Rectal smooth muscle tissue (tissue), 1 donor: ENCODE data around the gene AAGAB.
"Not testable (repeated sequence)": the region's sequence is repeated elsewhere in the genome, so short reads cannot be mapped to it uniquely, and the experiment has no call there.

ENCODE experiments used
- H3K27ac ChIP-seq: one replicate; pipeline ENCODE4 v1.7.0; 2013; ENCODE audit warnings: low read depth, low read length, inconsistent platforms
- H3K27me3 ChIP-seq: one replicate; pipeline ENCODE4 v1.7.0; 2013; ENCODE audit warnings: low read length; ENCODE audit not compliant: control insufficient read depth, insufficient read depth
- H3K36me3 ChIP-seq: one replicate; pipeline ENCODE4 v1.7.0; 2013; ENCODE audit warnings: low read length; ENCODE audit not compliant: control insufficient read depth, insufficient read depth
- H3K4me1 ChIP-seq: one replicate; pipeline ENCODE4 v1.7.0; 2013; ENCODE audit warnings: low read length; ENCODE audit not compliant: control insufficient read depth, insufficient read depth
- H3K4me3 ChIP-seq: one replicate; pipeline ENCODE4 v1.7.0; 2013; ENCODE audit warnings: low read length
- H3K9ac ChIP-seq: one replicate; pipeline ENCODE4 v1.7.0; 2013; ENCODE audit warnings: low read length

AAGAB gene

DNA sequence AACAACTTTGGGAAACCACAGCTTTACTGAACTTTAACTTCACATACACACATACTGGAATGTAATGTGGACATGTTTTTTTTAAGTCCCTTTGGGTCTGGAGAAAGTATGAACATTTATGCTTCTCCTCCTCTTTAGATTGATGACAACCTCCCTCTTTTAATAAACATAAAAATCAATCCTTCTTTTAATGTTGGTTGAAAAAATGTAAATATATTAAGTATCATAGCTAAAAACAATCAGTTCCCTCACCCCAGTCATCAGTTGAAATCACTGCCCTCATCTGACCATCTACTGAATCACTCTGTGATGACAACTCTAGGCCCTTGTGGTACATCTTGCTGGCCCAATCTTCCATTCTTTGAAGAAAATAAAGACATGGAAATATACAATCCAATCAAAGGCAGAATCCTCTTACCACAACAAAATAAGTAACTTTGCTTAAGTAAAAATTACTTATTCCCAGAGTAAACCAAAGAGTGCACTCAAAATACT is 6.4 kb downstream of the AAGAB start:
- Histone ChIP-seq H3K36me3 (no peaks in the 10 kb centered on the region), H3K27ac (no peak overlapping the region), H3K4me1 (no peaks in the 10 kb centered on the region), H3K9ac (no peak overlapping the region), H3K27me3 (no peaks in the 10 kb centered on the region), H3K4me3 (no peak overlapping the region)

DNA sequence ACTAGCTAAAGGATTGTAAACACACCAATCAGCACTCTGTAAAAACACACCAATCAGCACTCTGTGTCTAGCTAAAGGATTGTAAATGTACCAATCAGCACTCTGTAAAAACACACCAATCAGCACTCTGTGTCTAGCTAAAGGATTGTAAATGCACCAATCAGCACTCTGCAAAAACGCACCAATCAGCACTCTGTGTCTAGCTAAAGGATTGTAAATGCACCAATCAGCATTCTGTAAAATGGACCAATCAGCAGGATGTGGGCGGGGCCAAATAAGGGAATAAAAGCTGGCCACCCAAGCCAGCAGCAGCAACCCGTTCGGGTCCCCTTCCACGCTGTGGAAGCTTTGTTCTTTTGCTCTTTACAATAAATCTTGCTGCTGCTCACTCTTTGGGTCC is 7.9 kb downstream of the AAGAB start:
- H3K9ac ChIP-seq, H3K27me3 ChIP-seq, H3K4me1 ChIP-seq, H3K4me3 ChIP-seq, H3K27ac ChIP-seq, H3K36me3 ChIP-seq: not testable (repeated sequence)

DNA sequence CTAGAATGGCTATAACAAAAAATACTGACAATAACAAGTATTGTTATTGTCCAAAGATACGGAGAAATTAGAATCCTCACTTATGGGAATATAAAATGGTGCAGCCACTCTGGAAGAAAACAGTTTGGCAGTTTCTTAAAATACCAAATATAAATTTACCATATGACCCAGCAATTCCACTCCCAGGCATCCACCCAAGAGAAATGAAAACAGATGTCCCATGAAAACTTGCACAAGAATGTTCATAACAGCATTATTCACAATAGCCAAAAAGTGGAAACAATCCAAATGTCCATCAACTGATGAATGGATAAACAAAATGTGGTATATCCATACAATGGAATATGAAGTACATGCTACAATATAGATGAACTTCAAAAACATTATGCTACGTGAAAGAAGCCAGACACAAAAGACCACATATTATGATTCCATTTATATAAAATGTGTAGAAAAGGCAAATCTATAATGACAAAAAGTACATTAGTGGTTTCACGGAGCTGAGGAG is 9.4 kb downstream of the AAGAB start:
- Histone ChIP-seq H3K27me3 (no peaks in the 10 kb centered on the region), H3K27ac (no peak overlapping the region), H3K36me3 (no peaks in the 10 kb centered on the region), H3K4me3 (no peak overlapping the region), H3K4me1 (no peaks in the 10 kb centered on the region), H3K9ac (no peak overlapping the region)

DNA sequence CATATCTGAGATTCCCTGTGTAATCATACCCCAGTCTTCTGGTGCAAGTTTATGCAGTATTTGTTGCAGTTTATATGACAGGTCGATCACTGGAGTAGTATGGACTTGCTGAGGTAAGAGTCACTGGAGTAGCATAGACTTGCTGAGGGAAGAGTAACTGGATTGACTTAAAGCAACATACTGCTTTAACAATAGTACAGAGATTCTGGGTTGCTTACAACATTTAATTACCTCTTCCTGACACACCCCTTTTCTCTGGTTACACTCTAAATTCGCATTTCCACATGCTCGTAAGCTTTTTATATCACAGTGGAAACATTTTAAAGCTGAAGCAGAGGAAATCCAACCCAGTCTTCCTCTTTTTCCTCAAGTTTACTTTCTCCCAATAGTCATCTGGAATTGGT is 11.8 kb downstream of the AAGAB start:
- Histone ChIP-seq H3K36me3 (no peaks in the 10 kb centered on the region), H3K27me3 (no peaks in the 10 kb centered on the region), H3K4me3 (no peak overlapping the region), H3K9ac (no peak overlapping the region), H3K27ac (no peak overlapping the region), H3K4me1 (no peaks in the 10 kb centered on the region)

DNA sequence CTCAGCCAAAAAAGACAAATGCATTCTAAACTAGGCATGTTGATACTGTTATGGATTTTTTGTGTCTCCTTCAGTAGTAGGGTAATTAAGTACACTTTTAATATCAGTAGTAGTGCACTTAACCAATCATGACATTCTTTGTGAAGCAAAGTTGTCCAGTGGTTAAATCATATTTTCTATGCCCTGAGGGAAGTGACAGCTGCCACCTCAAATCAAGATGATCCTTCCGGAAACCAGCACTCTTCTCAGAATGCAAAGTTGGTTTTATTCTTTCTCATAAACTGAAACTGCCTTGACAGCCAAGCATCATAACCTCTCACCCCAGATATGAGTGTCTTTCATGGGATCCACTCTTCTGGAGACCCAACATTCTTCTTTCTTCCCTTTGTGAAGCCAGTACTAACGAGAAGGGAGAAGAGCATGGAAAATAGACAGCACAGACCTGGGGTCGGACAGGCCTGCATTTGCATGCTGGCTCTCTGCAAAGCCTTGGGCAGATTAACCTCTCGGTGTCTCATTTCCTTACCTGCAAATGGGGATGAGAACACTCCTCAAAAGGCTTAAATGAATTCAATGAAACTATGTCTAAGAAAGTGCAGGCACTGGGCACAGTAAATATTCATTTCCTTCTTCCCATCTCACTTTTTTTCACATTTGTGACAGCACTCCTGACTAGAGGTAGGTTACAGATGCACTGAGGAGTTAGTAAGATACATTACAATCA is 13.2 kb downstream of the AAGAB start:
- Histone ChIP-seq H3K27ac (no peak overlapping the region), H3K4me1 (no peaks in the 10 kb centered on the region), H3K27me3 (no peaks in the 10 kb centered on the region), H3K36me3 (no peaks in the 10 kb centered on the region), H3K9ac (no peak overlapping the region), H3K4me3 (no peak overlapping the region)

DNA sequence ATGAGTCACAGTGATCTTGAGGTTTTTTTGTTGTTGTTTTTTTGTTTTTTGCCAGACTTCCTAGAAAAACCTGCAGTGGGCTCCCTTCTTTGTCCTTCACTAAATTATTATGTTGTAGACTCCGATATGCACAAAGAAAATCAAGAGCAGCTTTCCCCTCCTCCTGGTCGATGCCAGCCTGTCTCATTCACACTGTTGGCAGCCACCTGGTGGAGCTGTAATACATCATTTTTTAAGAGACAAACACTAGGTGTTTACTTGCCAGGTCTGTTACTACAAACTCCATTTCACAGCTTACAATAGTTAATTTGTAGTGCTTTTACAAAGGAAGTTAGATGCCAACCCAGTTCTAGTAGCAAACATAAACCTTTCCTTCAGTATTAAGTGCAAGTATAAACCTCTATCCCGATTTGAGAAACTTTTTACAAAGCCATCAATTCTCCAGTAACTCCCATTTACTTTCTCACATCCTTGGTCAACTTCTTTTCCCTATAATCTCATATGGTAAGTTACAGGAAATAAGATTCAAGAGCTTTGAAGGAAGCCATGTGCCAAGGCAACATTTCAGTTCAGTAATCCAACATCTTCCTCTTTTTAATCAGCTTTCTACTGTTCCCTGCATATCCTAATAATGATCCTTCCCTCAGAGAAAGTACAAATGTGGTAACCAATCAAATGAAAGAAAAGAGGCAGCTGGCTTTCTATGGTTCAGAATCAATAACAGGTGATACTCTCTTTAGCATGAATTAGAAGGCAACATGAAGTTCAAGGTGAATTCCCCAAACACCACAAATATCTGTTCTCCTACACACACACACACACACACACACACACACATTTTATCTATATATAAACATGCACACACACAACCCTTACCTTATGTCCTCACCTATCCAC is 14.0 kb downstream of the AAGAB start:
- H3K27ac ChIP-seq = no peak overlapping the region
- no peak overlapping the region for H3K4me3 ChIP-seq
- H3K27me3 ChIP-seq = no peaks in the 10 kb centered on the region
- H3K9ac ChIP-seq = no peak overlapping the region
- H3K4me1 ChIP-seq = no peaks in the 10 kb centered on the region
- H3K36me3 ChIP-seq = no peaks in the 10 kb centered on the region

DNA sequence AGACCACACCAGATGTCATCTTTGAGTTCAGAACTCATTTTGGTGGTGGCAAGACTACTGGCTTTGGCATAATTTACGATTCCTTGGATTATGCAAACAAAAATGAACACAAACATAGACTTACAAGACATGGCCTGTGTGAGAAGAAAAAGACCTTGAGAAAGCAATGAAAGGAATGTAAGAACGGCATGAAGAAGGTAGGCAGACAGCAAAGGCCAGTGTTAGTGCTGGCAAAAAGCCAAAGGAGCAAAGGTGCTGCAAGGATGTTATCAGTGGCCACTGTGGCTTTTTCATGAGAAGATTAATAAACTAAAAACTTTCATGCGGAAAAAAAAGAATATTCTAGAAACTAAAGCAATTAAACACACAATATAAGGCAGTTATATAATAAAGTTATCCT is 21.9 kb downstream of the AAGAB start:
- peaks cover 2% of the 10 kb centered on the region for H3K36me3 ChIP-seq
- H3K4me1 ChIP-seq = no peaks in the 10 kb centered on the region
- no peak overlapping the region for H3K4me3 ChIP-seq
- no peak overlapping the region for H3K9ac ChIP-seq
- H3K27me3 ChIP-seq = no peaks in the 10 kb centered on the region
- no peak overlapping the region for H3K27ac ChIP-seq

DNA sequence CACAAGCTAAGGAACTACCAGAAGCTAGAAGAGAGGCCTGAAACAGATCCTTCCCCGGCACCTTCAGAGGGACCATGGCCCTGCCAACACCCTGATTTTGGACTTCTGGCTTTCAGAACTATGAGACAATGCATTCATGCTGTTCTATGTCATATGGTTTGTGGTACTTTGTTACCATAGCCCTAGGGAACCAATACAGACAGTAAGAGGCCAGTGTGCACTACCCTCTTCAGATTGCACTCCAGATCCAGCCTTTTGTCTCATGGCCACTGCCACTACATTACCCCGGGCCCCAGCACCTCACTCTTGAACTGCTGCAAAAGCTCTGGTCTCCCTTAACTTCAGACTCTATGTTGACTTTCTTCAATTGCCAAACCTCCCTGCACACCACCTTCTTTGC is 24.0 kb downstream of the AAGAB start:
- Histone ChIP-seq H3K27ac (no peak overlapping the region), H3K36me3 (peaks cover 2% of the 10 kb centered on the region), H3K9ac (no peak overlapping the region), H3K4me1 (no peaks in the 10 kb centered on the region), H3K4me3 (no peak overlapping the region), H3K27me3 (no peaks in the 10 kb centered on the region)

DNA sequence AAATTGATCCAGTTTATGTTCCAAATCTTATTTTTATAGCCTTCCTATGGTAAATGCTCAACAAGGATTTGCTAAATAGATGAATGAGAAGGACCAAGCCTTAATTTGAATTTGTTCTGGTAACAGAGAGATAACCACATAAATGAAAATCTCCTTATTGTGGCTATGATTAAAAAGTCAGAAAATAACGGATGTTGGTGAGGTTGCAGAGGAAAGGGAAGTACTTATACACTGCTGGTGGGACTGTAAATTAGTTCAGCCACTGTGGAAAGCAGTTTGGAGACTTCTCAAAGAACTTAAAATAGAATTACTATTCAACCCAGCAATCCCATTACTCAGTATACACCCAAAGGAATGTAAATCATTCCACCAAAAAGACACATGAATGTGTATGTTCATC is 26.2 kb downstream of the AAGAB start:
- Histone ChIP-seq H3K4me1 (no peaks in the 10 kb centered on the region), H3K9ac (no peak overlapping the region), H3K27me3 (no peaks in the 10 kb centered on the region), H3K36me3 (peaks cover 2% of the 10 kb centered on the region), H3K4me3 (no peak overlapping the region), H3K27ac (no peak overlapping the region)

DNA sequence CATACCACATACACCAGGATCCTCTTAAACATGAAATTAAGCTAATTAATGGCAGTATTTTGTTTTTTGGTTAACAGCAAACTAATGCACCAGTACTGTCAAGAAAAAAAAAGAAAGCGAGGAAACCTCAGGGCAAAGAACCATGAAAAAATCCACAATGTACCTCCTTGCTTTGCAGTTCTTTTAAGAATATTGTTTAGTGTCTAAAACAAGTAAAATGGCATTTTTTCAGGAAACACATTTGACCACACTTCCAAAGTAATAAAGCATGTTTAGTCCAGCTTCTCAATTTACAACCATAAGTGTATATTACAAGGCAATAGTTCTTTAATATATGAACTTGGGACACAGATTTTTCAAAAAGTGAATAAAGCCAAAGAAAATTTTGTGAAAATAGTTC is 26.6 kb downstream of the AAGAB start:
- Histone ChIP-seq H3K27me3 (no peaks in the 10 kb centered on the region), H3K27ac (no peak overlapping the region), H3K4me3 (no peak overlapping the region), H3K4me1 (no peaks in the 10 kb centered on the region), H3K9ac (no peak overlapping the region), H3K36me3 (peaks cover 2% of the 10 kb centered on the region)

DNA sequence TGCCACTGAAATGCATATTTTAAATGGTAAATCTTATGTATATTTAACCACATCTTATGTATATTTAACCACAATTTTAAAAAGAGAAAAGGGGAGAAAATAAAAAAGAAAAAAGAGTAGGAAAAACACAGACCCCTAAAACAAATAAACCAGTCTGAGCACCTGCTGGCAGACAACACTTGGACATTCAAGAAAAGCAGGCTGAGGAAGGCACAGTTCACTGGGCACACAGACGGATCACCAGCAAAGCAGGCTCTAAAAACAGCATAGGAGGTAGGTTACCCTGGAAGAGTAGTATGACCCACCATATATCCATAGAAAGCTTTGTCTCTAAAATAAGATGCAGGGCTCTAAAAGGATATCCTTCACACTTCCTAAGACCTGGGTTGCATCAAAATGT is 27.0 kb downstream of the AAGAB start:
- H3K27ac ChIP-seq = no peak overlapping the region
- H3K9ac ChIP-seq = no peak overlapping the region
- no peak overlapping the region for H3K4me3 ChIP-seq
- H3K27me3 ChIP-seq = no peaks in the 10 kb centered on the region
- H3K36me3 ChIP-seq = no peaks in the 10 kb centered on the region
- H3K4me1 ChIP-seq = no peaks in the 10 kb centered on the region

DNA sequence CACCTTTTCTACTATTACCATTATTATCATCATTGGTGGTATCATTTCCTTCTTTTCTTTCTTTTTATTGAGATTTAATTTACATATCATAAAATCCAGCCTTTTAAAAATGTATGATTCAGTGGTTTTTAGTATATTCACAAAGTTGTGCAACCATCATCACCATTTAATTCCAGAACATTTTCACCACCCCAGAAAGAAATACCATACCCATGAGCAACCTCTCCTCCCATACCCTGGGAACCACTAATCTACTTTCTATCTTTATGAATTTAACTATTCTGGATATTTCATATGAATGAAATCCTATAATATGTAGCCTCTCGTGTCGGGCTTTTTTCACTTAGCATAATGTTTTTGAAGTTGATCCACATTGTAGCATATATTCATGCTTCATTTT is 29.1 kb downstream of the AAGAB start:
- no peaks in the 10 kb centered on the region for H3K27me3 ChIP-seq
- H3K4me1 ChIP-seq = no peaks in the 10 kb centered on the region
- no peak overlapping the region for H3K27ac ChIP-seq
- no peak overlapping the region for H3K4me3 ChIP-seq
- H3K36me3 ChIP-seq = no peaks in the 10 kb centered on the region
- H3K9ac ChIP-seq = no peak overlapping the region
